Loucy (cell line): ENCODE data around the gene NHSL2.

Experiments
- EZH2phosphoT487 ChIP-seq: fragments of 200-600 bp; IDR thresholded peaks from 2 replicates; pipeline ENCODE4 v1.6.1; 2018; ENCODE audit warnings: antibody characterized with exemption, mild to moderate bottlenecking, moderate library complexity, borderline replicate concordance
- TF ChIP-seq, protein P1 (sequence below): fragments of 200-600 bp; sonication (generic); conservative IDR thresholded peaks from 2 replicates; pipeline ENCODE4 v1.5.1; 2014; ENCODE audit warnings: mild to moderate bottlenecking, antibody characterized with exemption, low read length

DNA sequence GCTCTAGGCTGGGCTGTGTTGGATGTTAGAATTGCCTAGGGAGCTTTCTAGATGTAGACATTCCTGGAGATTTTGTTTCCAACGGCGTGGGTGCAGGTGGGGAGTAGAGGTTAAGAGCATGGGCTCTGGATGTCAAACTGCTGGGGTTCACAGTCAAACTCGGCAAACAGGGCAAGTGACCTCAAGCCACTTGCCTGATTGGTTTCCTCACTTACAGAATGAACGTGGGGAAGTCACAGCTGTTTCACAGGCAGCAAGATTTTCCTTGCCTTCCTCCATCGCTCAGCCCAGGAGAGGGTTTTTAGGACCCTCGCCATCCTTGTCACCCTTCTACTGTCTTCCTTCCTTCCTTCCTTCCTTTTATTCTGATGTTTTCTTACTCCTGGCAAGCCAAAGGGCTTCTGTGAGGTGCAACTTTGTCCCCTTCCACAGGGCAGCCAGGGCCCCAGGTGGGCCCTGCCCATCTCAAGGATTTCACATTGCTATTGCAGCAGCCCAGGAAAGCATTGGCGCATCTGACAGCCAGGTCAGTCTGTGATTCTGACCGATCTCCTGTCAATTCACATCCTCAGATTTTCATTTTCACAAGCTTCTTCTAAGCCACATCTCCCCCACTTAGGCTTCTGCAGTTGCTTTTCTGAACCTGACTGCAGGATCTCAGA is 214.0 kb downstream of the NHSL2 start:
- TF ChIP-seq, protein P1, sequence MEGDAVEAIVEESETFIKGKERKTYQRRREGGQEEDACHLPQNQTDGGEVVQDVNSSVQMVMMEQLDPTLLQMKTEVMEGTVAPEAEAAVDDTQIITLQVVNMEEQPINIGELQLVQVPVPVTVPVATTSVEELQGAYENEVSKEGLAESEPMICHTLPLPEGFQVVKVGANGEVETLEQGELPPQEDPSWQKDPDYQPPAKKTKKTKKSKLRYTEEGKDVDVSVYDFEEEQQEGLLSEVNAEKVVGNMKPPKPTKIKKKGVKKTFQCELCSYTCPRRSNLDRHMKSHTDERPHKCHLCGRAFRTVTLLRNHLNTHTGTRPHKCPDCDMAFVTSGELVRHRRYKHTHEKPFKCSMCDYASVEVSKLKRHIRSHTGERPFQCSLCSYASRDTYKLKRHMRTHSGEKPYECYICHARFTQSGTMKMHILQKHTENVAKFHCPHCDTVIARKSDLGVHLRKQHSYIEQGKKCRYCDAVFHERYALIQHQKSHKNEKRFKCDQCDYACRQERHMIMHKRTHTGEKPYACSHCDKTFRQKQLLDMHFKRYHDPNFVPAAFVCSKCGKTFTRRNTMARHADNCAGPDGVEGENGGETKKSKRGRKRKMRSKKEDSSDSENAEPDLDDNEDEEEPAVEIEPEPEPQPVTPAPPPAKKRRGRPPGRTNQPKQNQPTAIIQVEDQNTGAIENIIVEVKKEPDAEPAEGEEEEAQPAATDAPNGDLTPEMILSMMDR = no peak
- TF ChIP-seq EZH2phosphoT487 = no peak
